Suprapubic skin (tissue), 4 donors: ENCODE results near the gene TRPV4. TPM values are rescaled to one million over a fixed set of nuclear protein-coding genes. Genes with fewer than 3 reads are reported as not detected.

Experiments
- DNase-seq, 2 donors: peaks; one replicate each; pipeline ENCODE4 v3.0.0-alpha.2; 2019; ENCODE audit warnings: low spot score in 2 of 2
- H3K27ac ChIP-seq: fragments of 200-600 bp; sonication (generic); one replicate; pipeline ENCODE4 v1.5.1; 2019
- H3K27me3 ChIP-seq: fragments of 200-600 bp; sonication (generic); one replicate; pipeline ENCODE4 v1.5.1; 2019
- H3K36me3 ChIP-seq: fragments of 200-600 bp; sonication (generic); one replicate; pipeline ENCODE4 v1.5.1; 2019
- H3K4me1 ChIP-seq: fragments of 200-600 bp; sonication (generic); one replicate; pipeline ENCODE4 v1.5.1; 2019
- H3K4me3 ChIP-seq: fragments of 200-600 bp; sonication (generic); one replicate; pipeline ENCODE4 v1.5.1; 2019; ENCODE audit warnings: mild to moderate bottlenecking
- H3K9me3 ChIP-seq: fragments of 200-600 bp; sonication (generic); one replicate; pipeline ENCODE4 v1.5.1; 2019
- EP300 ChIP-seq: sonication (generic); formaldehyde crosslinking; IDR thresholded peaks from one replicate; pipeline ENCODE4 v1.6.1; 2017; ENCODE audit warnings: antibody characterized with exemption
- POLR2A ChIP-seq, 2 donors: fragments of 450-650 bp; IDR thresholded peaks; one replicate each; pipeline ENCODE4 v1.6.1; 2017; ENCODE audit warnings: antibody characterized with exemption in 2 of 2, mild to moderate bottlenecking in 2 of 2, moderate library complexity in 2 of 2
- POLR2AphosphoS5 ChIP-seq, 3 donors: sonication (generic); formaldehyde crosslinking; IDR thresholded peaks; one replicate each; pipeline ENCODE4 v1.6.1; 2017; ENCODE audit warnings: antibody characterized with exemption in 3 of 3
- WGBS: methylation state at CpG from one replicate; pipeline ENCODE4 v1.1.5; 2018; 5-methylcytosine and 5-hydroxymethylcytosine counted together
- total RNA-seq, 4 donors: library from RNA; depleted of rRNA; stranded (reverse); fragments of >200 nt; gene quantifications; one replicate each; pipeline ENCODE4 v1.1.0, GENCODE V29; 2016
- TF ChIP-seq, protein P1 (sequence below), 2 donors: fragments of 200-600 bp in 1 of 2; fragments of 450-650 bp in 1 of 2; sonication (generic) in 1 of 2; IDR thresholded peaks; one replicate each; pipeline ENCODE4 v1.5.1; 2016 to 2019; ENCODE audit warnings: antibody characterized with exemption in 2 of 2, mild to moderate bottlenecking in 1 of 2, moderate library complexity in 1 of 2

TRPV4 gene
- total RNA-seq, 4 donors from 2014 or later = 4.0 to 11.9 (median 5.4) TPM

GRCh38 chr12:109831365-109831764 lies 1.8 kb downstream of the TRPV4 start:
- no peak overlapping the region for H3K27ac ChIP-seq
- no peaks in the 10 kb centered on the region for H3K36me3 ChIP-seq
- no peak for DNase-seq
- WGBS = 58% methylated on average over 6 of the region's 6 CpGs
- H3K9me3 ChIP-seq = no peaks in the 10 kb centered on the region
- H3K4me1 ChIP-seq = peaks cover 36% of the 10 kb centered on the region
- H3K4me3 ChIP-seq = no peak overlapping the region
- TF ChIP-seq EP300 (no peak), POLR2A (IDR thresholded peaks at IDR 0.05) (no peak)
- no peaks in the 10 kb centered on the region for H3K27me3 ChIP-seq

DNA sequence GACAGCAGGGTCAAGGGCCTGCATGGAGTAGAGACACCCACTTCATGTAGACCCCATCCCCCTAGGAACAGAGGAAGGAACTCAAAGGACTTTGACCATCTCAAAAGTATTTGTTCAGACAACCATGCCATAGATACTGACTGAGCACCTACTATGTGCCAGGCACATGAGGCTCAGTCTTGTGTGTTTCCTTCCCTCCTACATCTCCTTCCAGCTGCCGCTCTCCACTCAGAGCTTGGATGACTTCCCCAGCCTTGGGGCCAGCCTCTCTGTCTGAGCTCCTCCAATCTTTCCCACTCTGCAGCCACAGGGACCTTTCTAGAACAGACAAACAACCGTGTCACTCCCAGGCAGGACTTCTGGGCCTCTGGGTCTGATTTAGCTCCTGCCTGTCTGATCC lies 2.5 kb downstream of the TRPV4 start:
- Histone ChIP-seq H3K27ac (no peak overlapping the region), H3K9me3 (no peaks in the 10 kb centered on the region), H3K4me1 (peaks cover 36% of the 10 kb centered on the region), H3K4me3 (no peak overlapping the region), H3K36me3 (no peaks in the 10 kb centered on the region), H3K27me3 (no peaks in the 10 kb centered on the region)
- WGBS = 35% methylated on average over 2 of the region's 2 CpGs
- DNase-seq = no peak
- TF ChIP-seq POLR2A (IDR thresholded peaks at IDR 0.05) (no peak), POLR2AphosphoS5 (IDR thresholded peaks at IDR 0.05) (no peak), EP300 (no peak)
- TF ChIP-seq, protein P1, sequence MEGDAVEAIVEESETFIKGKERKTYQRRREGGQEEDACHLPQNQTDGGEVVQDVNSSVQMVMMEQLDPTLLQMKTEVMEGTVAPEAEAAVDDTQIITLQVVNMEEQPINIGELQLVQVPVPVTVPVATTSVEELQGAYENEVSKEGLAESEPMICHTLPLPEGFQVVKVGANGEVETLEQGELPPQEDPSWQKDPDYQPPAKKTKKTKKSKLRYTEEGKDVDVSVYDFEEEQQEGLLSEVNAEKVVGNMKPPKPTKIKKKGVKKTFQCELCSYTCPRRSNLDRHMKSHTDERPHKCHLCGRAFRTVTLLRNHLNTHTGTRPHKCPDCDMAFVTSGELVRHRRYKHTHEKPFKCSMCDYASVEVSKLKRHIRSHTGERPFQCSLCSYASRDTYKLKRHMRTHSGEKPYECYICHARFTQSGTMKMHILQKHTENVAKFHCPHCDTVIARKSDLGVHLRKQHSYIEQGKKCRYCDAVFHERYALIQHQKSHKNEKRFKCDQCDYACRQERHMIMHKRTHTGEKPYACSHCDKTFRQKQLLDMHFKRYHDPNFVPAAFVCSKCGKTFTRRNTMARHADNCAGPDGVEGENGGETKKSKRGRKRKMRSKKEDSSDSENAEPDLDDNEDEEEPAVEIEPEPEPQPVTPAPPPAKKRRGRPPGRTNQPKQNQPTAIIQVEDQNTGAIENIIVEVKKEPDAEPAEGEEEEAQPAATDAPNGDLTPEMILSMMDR (IDR thresholded peaks at IDR 0.05) = no peak

GRCh38 chr12:109830267-109830666 lies 2.9 kb downstream of the TRPV4 start:
- no peaks in the 10 kb centered on the region for H3K9me3 ChIP-seq
- peaks cover 36% of the 10 kb centered on the region for H3K4me1 ChIP-seq
- no peak overlapping the region for H3K27ac ChIP-seq
- no peaks in the 10 kb centered on the region for H3K36me3 ChIP-seq
- 77% methylated on average over 2 of the region's 2 CpGs for WGBS
- no peak for TF ChIP-seq POLR2A (IDR thresholded peaks at IDR 0.05)
- TF ChIP-seq POLR2AphosphoS5 (IDR thresholded peaks at IDR 0.05) = no peak
- TF ChIP-seq, protein P1 (IDR thresholded peaks at IDR 0.05) = no peak
- H3K27me3 ChIP-seq = no peaks in the 10 kb centered on the region
- DNase-seq = no peak
- H3K4me3 ChIP-seq = no peak overlapping the region

GRCh38 chr12:109829667-109830066 lies 3.5 kb downstream of the TRPV4 start:
- DNase-seq = no peak
- Histone ChIP-seq H3K4me1 (peaks cover 36% of the 10 kb centered on the region), H3K27me3 (no peaks in the 10 kb centered on the region), H3K27ac (no peak overlapping the region), H3K4me3 (no peak overlapping the region), H3K9me3 (no peaks in the 10 kb centered on the region), H3K36me3 (no peaks in the 10 kb centered on the region)
- TF ChIP-seq, protein P1 (IDR thresholded peaks at IDR 0.05) = no peak
- TF ChIP-seq EP300 (no peak), POLR2A (IDR thresholded peaks at IDR 0.05) (no peak), POLR2AphosphoS5 (IDR thresholded peaks at IDR 0.05) (no peak)
- WGBS = 84% methylated on average over 9 of the region's 10 CpGs

DNA sequence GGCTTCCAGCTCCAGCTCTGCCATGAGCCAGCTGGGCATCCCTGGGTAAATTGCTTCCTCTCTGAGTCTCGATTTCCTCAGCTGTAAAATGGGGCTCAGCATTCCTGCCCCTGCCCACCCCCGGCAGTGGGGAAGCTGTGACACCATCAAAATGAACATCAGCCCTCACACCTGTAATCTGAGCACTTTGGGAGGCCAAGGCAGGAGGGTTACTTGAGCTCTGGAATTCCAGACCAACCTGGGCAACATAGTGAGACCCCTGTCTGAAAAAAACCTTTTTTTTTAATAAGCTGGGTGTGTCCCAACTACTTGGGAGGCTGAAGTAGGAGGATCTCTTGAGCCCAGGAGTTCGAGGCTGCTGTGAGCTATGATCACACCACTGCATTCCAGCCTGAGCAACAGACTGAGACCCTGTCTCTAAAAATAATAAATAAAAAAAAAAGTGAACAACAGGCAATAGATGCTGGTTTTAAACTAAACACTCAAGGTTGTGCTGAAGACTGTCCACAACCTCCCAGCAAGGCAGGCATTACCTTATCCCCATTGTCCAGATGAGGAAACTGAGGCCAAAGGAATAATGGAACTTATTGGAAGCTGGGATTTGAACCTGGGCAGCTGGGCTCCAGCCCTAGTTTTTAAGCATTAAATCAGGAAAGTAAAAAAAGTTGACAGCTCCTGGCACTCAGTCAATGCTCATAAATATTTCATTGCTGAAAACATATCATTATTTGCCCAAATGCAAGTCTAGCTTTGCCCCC lies 4.3 kb downstream of the TRPV4 start:
- TF ChIP-seq, protein P1 (IDR thresholded peaks at IDR 0.05) = no peak
- TF ChIP-seq POLR2AphosphoS5 (IDR thresholded peaks at IDR 0.05) = no peak
- no peak for TF ChIP-seq EP300
- TF ChIP-seq POLR2A (IDR thresholded peaks at IDR 0.05) = no peak
- no peak for DNase-seq
- Histone ChIP-seq H3K27me3 (no peaks in the 10 kb centered on the region), H3K9me3 (no peaks in the 10 kb centered on the region), H3K4me3 (no peak overlapping the region), H3K4me1 (peaks cover 36% of the 10 kb centered on the region), H3K27ac (no peak overlapping the region), H3K36me3 (no peaks in the 10 kb centered on the region)
- 80% methylated on average over 3 of the region's 3 CpGs for WGBS
